Neutrophil (primary cell): ENCODE measurements around the gene ADCY3.

Source experiments
- H3K27ac ChIP-seq: fragments of 200-600 bp; sonication (generic); 2 replicates; pipeline ENCODE4 v1.5.1; 2016; ENCODE audit warnings: mild to moderate bottlenecking, moderate library complexity
- H3K27me3 ChIP-seq: fragments of 200-600 bp; sonication (generic); 2 replicates; pipeline ENCODE4 v1.6.0; 2016; ENCODE audit warnings: mild to moderate bottlenecking
- H3K36me3 ChIP-seq: fragments of 200-600 bp; sonication (generic); 2 replicates; pipeline ENCODE4 v1.5.1; 2017
- H3K4me1 ChIP-seq, 2 experiments: fragments of 200-600 bp in 1 of 2; sonication (generic) in 1 of 2; 1 replicate in 1 of 2; 2 replicates in 1 of 2; pipeline versions ENCODE4 v1.5.1 to v1.6.1; 2013 to 2016; ENCODE audit warnings: low read depth in 1 of 2, low read length in 1 of 2, mild to moderate bottlenecking in 1 of 2, moderate library complexity in 1 of 2; ENCODE audit not compliant: control insufficient read depth in 1 of 2, insufficient read depth in 1 of 2
- H3K4me3 ChIP-seq, 2 experiments: fragments of 200-600 bp in 1 of 2; sonication (generic) in 1 of 2; 1 replicate in 1 of 2; 2 replicates in 1 of 2; pipeline ENCODE4 v1.5.1; 2013 to 2016; ENCODE audit warnings: low read depth in 1 of 2, low read length in 1 of 2, mild to moderate bottlenecking in 1 of 2, moderate library complexity in 1 of 2
- H3K9me3 ChIP-seq: fragments of 200-600 bp; sonication (generic); 2 replicates; pipeline ENCODE4 v1.5.1; 2016
- CTCF ChIP-seq: fragments of 200-600 bp; sonication (generic); IDR thresholded peaks from 2 replicates; pipeline ENCODE4 v1.5.1; 2016; ENCODE audit warnings: antibody characterized with exemption

The ADCY3 gene

GRCh38 chr2:24937236-24937635, 17.2 kb upstream of the ADCY3 start:
- Histone ChIP-seq H3K4me3 (no peak overlapping the region), H3K27me3 (no peaks in the 10 kb centered on the region), H3K4me1 (no peaks in the 10 kb centered on the region), H3K36me3 (no peaks in the 10 kb centered on the region), H3K9me3 (no peaks in the 10 kb centered on the region), H3K27ac (no peak overlapping the region)
- TF ChIP-seq CTCF, result no peak

GRCh38 chr2:24935145-24935544, 15.1 kb upstream of the ADCY3 start:
- H3K4me3 ChIP-seq, result no peak overlapping the region
- no peaks in the 10 kb centered on the region for H3K27me3 ChIP-seq
- no peaks in the 10 kb centered on the region for H3K36me3 ChIP-seq
- H3K9me3 ChIP-seq, result no peaks in the 10 kb centered on the region
- TF ChIP-seq CTCF, result no peak
- no peak overlapping the region for H3K27ac ChIP-seq
- H3K4me1 ChIP-seq, result no peaks in the 10 kb centered on the region

- no peak overlapping the region for H3K4me3 ChIP-seq
- TF ChIP-seq CTCF, result no peak
- H3K9me3 ChIP-seq, result no peaks in the 10 kb centered on the region
- H3K27ac ChIP-seq, result no peak overlapping the region
- H3K4me1 ChIP-seq, result no peaks in the 10 kb centered on the region
- no peaks in the 10 kb centered on the region for H3K27me3 ChIP-seq
- no peaks in the 10 kb centered on the region for H3K36me3 ChIP-seq
Measured at GRCh38 chr2:24932715-24933114, 12.7 kb upstream of the ADCY3 start.

- Histone ChIP-seq H3K4me1 (peaks cover 12 to 13% of the 10 kb centered on the region in 2 experiments), H3K27me3 (peaks cover 17% of the 10 kb centered on the region), H3K9me3 (no peaks in the 10 kb centered on the region), H3K27ac (no peak overlapping the region), H3K36me3 (no peaks in the 10 kb centered on the region), H3K4me3 (no peak overlapping the region)
- TF ChIP-seq CTCF, result no peak
Measured at GRCh38 chr2:24930768-24931167, 10.7 kb upstream of the ADCY3 start.

- Histone ChIP-seq H3K4me3 (no peak overlapping the region), H3K36me3 (no peaks in the 10 kb centered on the region), H3K9me3 (no peaks in the 10 kb centered on the region), H3K4me1 (peaks cover 12 to 13% of the 10 kb centered on the region in 2 experiments), H3K27ac (no peak overlapping the region), H3K27me3 (peaks cover 27% of the 10 kb centered on the region)
- TF ChIP-seq CTCF, result no peak
Measured at GRCh38 chr2:24929230-24929629, 9.2 kb upstream of the ADCY3 start.

GRCh38 chr2:24928036-24928435, 8.0 kb upstream of the ADCY3 start:
- Histone ChIP-seq H3K27me3 (peaks cover 28% of the 10 kb centered on the region), H3K27ac (no peak overlapping the region), H3K9me3 (no peaks in the 10 kb centered on the region), H3K36me3 (no peaks in the 10 kb centered on the region), H3K4me1 (peaks cover 12 to 13% of the 10 kb centered on the region in 2 experiments), H3K4me3 (no peak overlapping the region)
- TF ChIP-seq CTCF, result no peak
